GM19193 (cell line): ENCODE results near the gene HSH2D.

Source experiments
- POLR2A ChIP-seq: IDR thresholded peaks from 4 replicates; pipeline ENCODE4 v1.6.1; 2011; ENCODE audit not compliant: insufficient read depth, insufficient read length; ENCODE audit errors: extremely low read depth

The HSH2D gene

GRCh38 chr19:16143399-16144215, at the start of gene HSH2D:
HSH2D (plus strand) TSS chr19:16143685; CDS start chr19:16148751, 5,066 bp downstream.
- peak; percentile 95 for TF ChIP-seq POLR2A

- TF ChIP-seq POLR2A, result no peak
These were observed 49.0 kb upstream of the HSH2D start for GRCh38 chr19:16094360-16095070.

GRCh38 chr19:16095071-16095571, 48.4 kb upstream of the HSH2D start:
- peak; percentile 27 for TF ChIP-seq POLR2A

GRCh38 chr19:16096280-16096855, 47.1 kb upstream of the HSH2D start:
- TF ChIP-seq POLR2A, result no peak

GRCh38 chr19:16098416-16098768, 45.1 kb upstream of the HSH2D start:
- no peak for TF ChIP-seq POLR2A

GRCh38 chr19:16098821-16099220, 44.7 kb upstream of the HSH2D start:
- no peak for TF ChIP-seq POLR2A

- no peak for TF ChIP-seq POLR2A
These were observed 43.0 kb upstream of the HSH2D start for GRCh38 chr19:16100524-16100923.

- no peak for TF ChIP-seq POLR2A
These were observed 38.8 kb upstream of the HSH2D start for GRCh38 chr19:16104722-16105121.

GRCh38 chr19:16106121-16106520, 37.4 kb upstream of the HSH2D start:
- TF ChIP-seq POLR2A, result no peak

- peak; percentile 39 for TF ChIP-seq POLR2A
These were observed 32.2 kb upstream of the HSH2D start, which contains the start of gene RAB8A for GRCh38 chr19:16111160-16111908. RAB8A (plus strand) TSS chr19:16111889; CDS start chr19:16111902, 13 bp downstream.

GRCh38 chr19:16111909-16112752, 31.4 kb upstream of the HSH2D start:
- peak; percentile 78 for TF ChIP-seq POLR2A

- TF ChIP-seq POLR2A, result no peak
These were observed 30.7 kb upstream of the HSH2D start for GRCh38 chr19:16112778-16113177.

GRCh38 chr19:16113727-16114126, 29.8 kb upstream of the HSH2D start:
- TF ChIP-seq POLR2A, result no peak

- no peak for TF ChIP-seq POLR2A
These were observed 28.0 kb upstream of the HSH2D start for GRCh38 chr19:16115301-16116039.

GRCh38 chr19:16116067-16116466, 27.4 kb upstream of the HSH2D start:
- no peak for TF ChIP-seq POLR2A
